Neural cell (in vitro differentiated cells): Measurements from ENCODE around the gene LDB2. TPM values are rescaled to one million over a fixed set of nuclear protein-coding genes. Genes with fewer than 3 reads are reported as not detected.

ENCODE experiments used
- H2AFZ ChIP-seq: fragments of 200-600, 300-800 bp; sonication (generic), shearing (Covaris generic); 2 replicates; pipeline ENCODE4 v1.6.0; 2014; ENCODE audit warnings: low read depth, mild to moderate bottlenecking, antibody characterized with exemption, low read length, moderate library complexity
- H3F3A ChIP-seq: fragments of 200-600 bp; shearing (Covaris generic); 2 replicates; pipeline ENCODE4 v1.6.1; 2016; ENCODE audit warnings: mild to moderate bottlenecking, moderate library complexity, mixed read lengths, antibody characterized with exemption, low read length; ENCODE audit not compliant: insufficient read depth, poor library complexity, severe bottlenecking
- H3K27ac ChIP-seq: fragments of 200-600, 300-800 bp; sonication (generic), shearing (Covaris generic); 2 replicates; pipeline ENCODE4 v1.5.1; 2014; ENCODE audit warnings: mild to moderate bottlenecking, low read length, moderate library complexity
- H3K27me3 ChIP-seq: fragments of 300-800, 200-600 bp; sonication (generic), shearing (Covaris generic); 2 replicates; pipeline ENCODE4 v1.6.0; 2014; ENCODE audit warnings: mild to moderate bottlenecking, low read depth, low read length, moderate library complexity; ENCODE audit not compliant: insufficient read depth
- H3K36me3 ChIP-seq: fragments of 300-800, 200-600 bp; sonication (generic), shearing (Covaris generic); 2 replicates; pipeline ENCODE4 v1.5.1; 2014; ENCODE audit warnings: mild to moderate bottlenecking, antibody characterized with exemption, low read length, moderate library complexity; ENCODE audit not compliant: insufficient read depth
- H3K4me2 ChIP-seq: fragments of 300-800, 200-600 bp; sonication (generic), shearing (Covaris generic); 2 replicates; pipeline ENCODE4 v1.6.0; 2014; ENCODE audit warnings: mild to moderate bottlenecking, low read length
- H3K4me3 ChIP-seq: fragments of 300-800, 200-600 bp; sonication (generic), shearing (Covaris generic); 2 replicates; pipeline ENCODE4 v1.5.1; 2014; ENCODE audit warnings: mild to moderate bottlenecking, low read length, moderate library complexity
- H3K79me2 ChIP-seq: fragments of 200-600 bp; shearing (Covaris generic); replicated peaks from 2 replicates; pipeline ENCODE4 v1.6.0; 2014; ENCODE audit warnings: mild to moderate bottlenecking, low read length, moderate library complexity; ENCODE audit not compliant: insufficient read depth
- H3K9ac ChIP-seq: fragments of 300-800, 200-600 bp; sonication (generic), shearing (Covaris generic); 2 replicates; pipeline ENCODE4 v1.6.1; 2016; ENCODE audit warnings: mild to moderate bottlenecking, low read length, mixed read lengths
- H3K9me2 ChIP-seq: fragments of 200-600 bp; shearing (Covaris generic); 2 replicates; pipeline ENCODE4 v1.6.1; 2016; ENCODE audit warnings: mild to moderate bottlenecking, low read length, mixed read lengths; ENCODE audit not compliant: insufficient read depth
- H3K9me3 ChIP-seq: fragments of 200-600, 300-800 bp; sonication (generic), shearing (Covaris generic); 2 replicates; pipeline ENCODE4 v1.6.1; 2016; ENCODE audit warnings: mild to moderate bottlenecking, mixed run types, low read length, moderate library complexity, mixed read lengths
- H4K20me1 ChIP-seq: fragments of 200-600 bp; shearing (Covaris generic); 2 replicates; pipeline ENCODE4 v1.6.1; 2016; ENCODE audit warnings: mild to moderate bottlenecking, mixed run types; ENCODE audit not compliant: insufficient read depth
- EP300 ChIP-seq: fragments of 450-650 bp; conservative IDR thresholded peaks from 2 replicates; pipeline ENCODE4 v1.6.1; 2014; ENCODE audit warnings: antibody characterized with exemption, mild to moderate bottlenecking, moderate library complexity; ENCODE audit not compliant: poor library complexity, severe bottlenecking
- EZH2 ChIP-seq: fragments of 200-600, 300-800 bp; shearing (Covaris generic), sonication (generic); IDR thresholded peaks from 2 replicates; pipeline ENCODE4 v1.6.1; 2014; ENCODE audit warnings: antibody characterized with exemption, low read length, borderline replicate concordance, mild to moderate bottlenecking; ENCODE audit not compliant: insufficient read depth, poor library complexity, severe bottlenecking
- MXI1 ChIP-seq: fragments of 450-650 bp; conservative IDR thresholded peaks from 2 replicates; pipeline ENCODE4 v1.6.1; 2014; ENCODE audit warnings: antibody characterized with exemption, mild to moderate bottlenecking; ENCODE audit not compliant: poor library complexity, severe bottlenecking
- POLR2AphosphoS5 ChIP-seq: IDR thresholded peaks from 2 replicates; pipeline ENCODE4 v1.6.1; 2012
- RAD21 ChIP-seq: fragments of 450-650 bp; conservative IDR thresholded peaks from 2 replicates; pipeline ENCODE4 v1.6.1; 2014; ENCODE audit warnings: antibody characterized with exemption, mild to moderate bottlenecking, moderate library complexity
- SMC3 ChIP-seq: fragments of 450-650 bp; conservative IDR thresholded peaks from 2 replicates; pipeline ENCODE4 v1.6.1; 2014; ENCODE audit warnings: antibody characterized with exemption, mild to moderate bottlenecking, moderate library complexity; ENCODE audit not compliant: poor library complexity
- TAF1 ChIP-seq: IDR thresholded peaks from 2 replicates; pipeline ENCODE4 v1.6.1; 2012; ENCODE audit warnings: low read depth
- polyA plus RNA-seq: library from polyadenylated mRNA; depleted of rRNA; stranded (reverse); fragments of >200 nt; gene quantifications from 2 replicates; pipeline ENCODE4 v1.2.3, GENCODE V29; 2014
- TF ChIP-seq, protein P1 (sequence below): fragments of 450-650 bp; IDR thresholded peaks from 2 replicates; pipeline ENCODE4 v1.5.1; 2014; ENCODE audit warnings: antibody characterized with exemption, mild to moderate bottlenecking, moderate library complexity; ENCODE audit not compliant: poor library complexity, severe bottlenecking
- TF ChIP-seq, protein P2 (sequence below): IDR thresholded peaks from 2 replicates; pipeline ENCODE4 v1.6.1; 2012; ENCODE audit warnings: borderline replicate concordance

LDB2 gene
- polyA plus RNA-seq, 1 donor from 2014 or later: 58.9 TPM

DNA sequence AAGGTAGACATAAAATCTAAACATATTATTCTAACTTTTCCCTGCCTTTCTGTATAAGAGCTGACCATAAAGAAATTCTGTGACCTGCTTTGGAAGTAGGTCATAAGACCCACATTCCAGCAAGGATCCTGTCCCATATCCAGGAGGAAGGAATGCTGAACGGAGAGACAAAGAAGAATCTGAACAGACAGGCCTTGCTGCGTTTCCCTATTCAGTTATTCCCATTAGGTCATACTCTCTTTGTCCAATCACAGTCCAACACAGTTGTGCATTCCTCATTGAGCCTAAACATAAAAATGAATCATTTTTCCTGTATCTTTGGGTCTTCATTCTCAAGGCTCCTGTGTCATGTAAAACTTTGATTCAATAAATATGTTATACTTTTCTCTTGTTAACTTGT, 384.6 kb downstream of the LDB2 start:
- Histone ChIP-seq H3K36me3 (no peaks in the 10 kb centered on the region), H3K4me3 (no peak overlapping the region), H3K9me3 (no peaks in the 10 kb centered on the region), H3K9me2 (no peaks in the 10 kb centered on the region), H3F3A (no peaks in the 10 kb centered on the region), H3K27ac (no peak overlapping the region), H3K79me2 (no peaks in the 10 kb centered on the region), H4K20me1 (no peaks in the 10 kb centered on the region), H3K9ac (no peak overlapping the region), H3K4me2 (no peak overlapping the region), H3K27me3 (no peaks in the 10 kb centered on the region), H2AFZ (no peak overlapping the region)
- TF ChIP-seq RAD21 (no peak), EP300 (no peak), MXI1 (no peak), EZH2 (no peak), SMC3 (no peak), TAF1 (no peak), POLR2AphosphoS5 (no peak)
- TF ChIP-seq, protein P1, sequence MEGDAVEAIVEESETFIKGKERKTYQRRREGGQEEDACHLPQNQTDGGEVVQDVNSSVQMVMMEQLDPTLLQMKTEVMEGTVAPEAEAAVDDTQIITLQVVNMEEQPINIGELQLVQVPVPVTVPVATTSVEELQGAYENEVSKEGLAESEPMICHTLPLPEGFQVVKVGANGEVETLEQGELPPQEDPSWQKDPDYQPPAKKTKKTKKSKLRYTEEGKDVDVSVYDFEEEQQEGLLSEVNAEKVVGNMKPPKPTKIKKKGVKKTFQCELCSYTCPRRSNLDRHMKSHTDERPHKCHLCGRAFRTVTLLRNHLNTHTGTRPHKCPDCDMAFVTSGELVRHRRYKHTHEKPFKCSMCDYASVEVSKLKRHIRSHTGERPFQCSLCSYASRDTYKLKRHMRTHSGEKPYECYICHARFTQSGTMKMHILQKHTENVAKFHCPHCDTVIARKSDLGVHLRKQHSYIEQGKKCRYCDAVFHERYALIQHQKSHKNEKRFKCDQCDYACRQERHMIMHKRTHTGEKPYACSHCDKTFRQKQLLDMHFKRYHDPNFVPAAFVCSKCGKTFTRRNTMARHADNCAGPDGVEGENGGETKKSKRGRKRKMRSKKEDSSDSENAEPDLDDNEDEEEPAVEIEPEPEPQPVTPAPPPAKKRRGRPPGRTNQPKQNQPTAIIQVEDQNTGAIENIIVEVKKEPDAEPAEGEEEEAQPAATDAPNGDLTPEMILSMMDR: no peak
- TF ChIP-seq, protein P2, sequence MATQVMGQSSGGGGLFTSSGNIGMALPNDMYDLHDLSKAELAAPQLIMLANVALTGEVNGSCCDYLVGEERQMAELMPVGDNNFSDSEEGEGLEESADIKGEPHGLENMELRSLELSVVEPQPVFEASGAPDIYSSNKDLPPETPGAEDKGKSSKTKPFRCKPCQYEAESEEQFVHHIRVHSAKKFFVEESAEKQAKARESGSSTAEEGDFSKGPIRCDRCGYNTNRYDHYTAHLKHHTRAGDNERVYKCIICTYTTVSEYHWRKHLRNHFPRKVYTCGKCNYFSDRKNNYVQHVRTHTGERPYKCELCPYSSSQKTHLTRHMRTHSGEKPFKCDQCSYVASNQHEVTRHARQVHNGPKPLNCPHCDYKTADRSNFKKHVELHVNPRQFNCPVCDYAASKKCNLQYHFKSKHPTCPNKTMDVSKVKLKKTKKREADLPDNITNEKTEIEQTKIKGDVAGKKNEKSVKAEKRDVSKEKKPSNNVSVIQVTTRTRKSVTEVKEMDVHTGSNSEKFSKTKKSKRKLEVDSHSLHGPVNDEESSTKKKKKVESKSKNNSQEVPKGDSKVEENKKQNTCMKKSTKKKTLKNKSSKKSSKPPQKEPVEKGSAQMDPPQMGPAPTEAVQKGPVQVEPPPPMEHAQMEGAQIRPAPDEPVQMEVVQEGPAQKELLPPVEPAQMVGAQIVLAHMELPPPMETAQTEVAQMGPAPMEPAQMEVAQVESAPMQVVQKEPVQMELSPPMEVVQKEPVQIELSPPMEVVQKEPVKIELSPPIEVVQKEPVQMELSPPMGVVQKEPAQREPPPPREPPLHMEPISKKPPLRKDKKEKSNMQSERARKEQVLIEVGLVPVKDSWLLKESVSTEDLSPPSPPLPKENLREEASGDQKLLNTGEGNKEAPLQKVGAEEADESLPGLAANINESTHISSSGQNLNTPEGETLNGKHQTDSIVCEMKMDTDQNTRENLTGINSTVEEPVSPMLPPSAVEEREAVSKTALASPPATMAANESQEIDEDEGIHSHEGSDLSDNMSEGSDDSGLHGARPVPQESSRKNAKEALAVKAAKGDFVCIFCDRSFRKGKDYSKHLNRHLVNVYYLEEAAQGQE: no peak

DNA sequence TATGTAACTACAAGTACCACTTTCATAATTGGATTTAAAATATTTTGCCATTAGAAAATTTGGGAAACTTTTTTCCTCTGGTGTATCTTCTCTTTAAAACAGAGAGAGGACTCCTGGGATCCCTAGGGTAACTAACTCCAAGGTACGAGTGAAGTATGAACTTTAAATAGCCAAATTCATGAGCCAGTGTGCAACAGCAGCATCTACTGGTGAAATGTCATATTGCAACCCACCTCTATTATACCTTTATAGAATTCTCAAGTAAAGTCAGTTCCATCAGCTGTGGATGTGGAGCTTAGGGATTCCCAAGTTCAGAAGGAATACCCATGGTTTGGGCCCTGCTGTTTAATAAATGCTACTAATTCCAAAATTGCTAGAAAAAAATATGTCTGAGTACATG, 389.5 kb downstream of the LDB2 start:
- Histone ChIP-seq H3K9me2 (no peaks in the 10 kb centered on the region), H2AFZ (no peak overlapping the region), H3K27ac (no peak overlapping the region), H3K79me2 (no peaks in the 10 kb centered on the region), H3K4me2 (no peak overlapping the region), H3K4me3 (no peak overlapping the region), H3F3A (no peaks in the 10 kb centered on the region), H3K9me3 (no peaks in the 10 kb centered on the region), H4K20me1 (no peaks in the 10 kb centered on the region), H3K36me3 (no peaks in the 10 kb centered on the region), H3K9ac (no peak overlapping the region), H3K27me3 (no peaks in the 10 kb centered on the region)
- TF ChIP-seq, protein P1: peak; percentile 30
- TF ChIP-seq EP300: no peak
